Vagina (tissue), 2 donors: ENCODE measurements around the gene TBC1D19.

Experiments used
- POLR2AphosphoS5 ChIP-seq, 2 donors: sonication (generic); formaldehyde crosslinking; IDR thresholded peaks; one replicate each; pipeline ENCODE4 v1.9.0; 2017; ENCODE audit warnings: antibody characterized with exemption in 2 of 2, mild to moderate bottlenecking in 2 of 2, low read depth in 1 of 2; ENCODE audit not compliant: insufficient read depth in 1 of 2
- TF ChIP-seq, protein P1 (sequence below), 3 experiments: fragments of 450-650 bp in 2 of 3; fragments of 200-600 bp in 1 of 3; sonication (generic) in 1 of 3; IDR thresholded peaks; one replicate each; pipeline ENCODE4 v1.5.1; 2017 to 2019; ENCODE audit warnings: antibody characterized with exemption in 3 of 3, mild to moderate bottlenecking in 2 of 3, moderate library complexity in 2 of 3

DNA sequence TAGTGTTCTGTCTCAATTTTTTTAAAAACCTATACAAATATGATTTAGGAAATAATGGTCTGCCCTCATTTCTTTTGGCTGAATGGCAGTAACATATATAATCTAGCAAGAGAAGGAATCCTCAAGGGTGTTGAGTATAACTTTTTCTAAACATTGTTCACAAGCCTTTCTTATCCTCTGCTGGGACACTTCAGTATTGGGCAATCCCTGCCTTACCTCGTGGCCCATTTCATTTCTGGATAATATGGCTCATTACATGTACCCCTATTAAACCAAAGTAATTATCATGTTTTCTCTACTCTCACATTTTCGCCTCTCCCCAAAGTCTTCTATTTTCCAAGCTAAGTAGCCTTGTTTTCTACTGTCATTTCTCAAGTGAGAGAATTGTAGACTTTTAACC lies 166.0 kb downstream of the TBC1D19 start:
- no peak for TF ChIP-seq POLR2AphosphoS5 (IDR thresholded peaks at IDR 0.05; ENCODE audit: insufficient read depth in 1 of 2, low read depth in 1 of 2)
- TF ChIP-seq, protein P1, sequence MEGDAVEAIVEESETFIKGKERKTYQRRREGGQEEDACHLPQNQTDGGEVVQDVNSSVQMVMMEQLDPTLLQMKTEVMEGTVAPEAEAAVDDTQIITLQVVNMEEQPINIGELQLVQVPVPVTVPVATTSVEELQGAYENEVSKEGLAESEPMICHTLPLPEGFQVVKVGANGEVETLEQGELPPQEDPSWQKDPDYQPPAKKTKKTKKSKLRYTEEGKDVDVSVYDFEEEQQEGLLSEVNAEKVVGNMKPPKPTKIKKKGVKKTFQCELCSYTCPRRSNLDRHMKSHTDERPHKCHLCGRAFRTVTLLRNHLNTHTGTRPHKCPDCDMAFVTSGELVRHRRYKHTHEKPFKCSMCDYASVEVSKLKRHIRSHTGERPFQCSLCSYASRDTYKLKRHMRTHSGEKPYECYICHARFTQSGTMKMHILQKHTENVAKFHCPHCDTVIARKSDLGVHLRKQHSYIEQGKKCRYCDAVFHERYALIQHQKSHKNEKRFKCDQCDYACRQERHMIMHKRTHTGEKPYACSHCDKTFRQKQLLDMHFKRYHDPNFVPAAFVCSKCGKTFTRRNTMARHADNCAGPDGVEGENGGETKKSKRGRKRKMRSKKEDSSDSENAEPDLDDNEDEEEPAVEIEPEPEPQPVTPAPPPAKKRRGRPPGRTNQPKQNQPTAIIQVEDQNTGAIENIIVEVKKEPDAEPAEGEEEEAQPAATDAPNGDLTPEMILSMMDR (IDR thresholded peaks at IDR 0.05) = no peak
